ENCODE data around the gene AGRN.
"Not testable (repeated sequence)": the region's sequence is repeated elsewhere in the genome, so short reads cannot be mapped to it uniquely, and the experiment has no call there.

Gene AGRN

GRCh38 chr1:1005774-1006304, 14.1 kb upstream of the AGRN start:
- H3K4me3 ChIP-seq (IDR thresholded peaks at IDR 0.05; ENCODE audit: insufficient read depth, low read depth, low read length), result no peak overlapping the region
- peaks cover 18% of the 10 kb centered on the region for H3K4me1 ChIP-seq (ENCODE audit: low read depth, poor library complexity, severe bottlenecking)
- H2AFZ ChIP-seq (ENCODE audit: low read depth), result no peak overlapping the region
- no peaks in the 10 kb centered on the region for H4K20me1 ChIP-seq (ENCODE audit: insufficient read depth)
- H3K36me3 ChIP-seq (ENCODE audit: insufficient read depth), result no peaks in the 10 kb centered on the region
- no peak overlapping the region for H3K9ac ChIP-seq
- TF ChIP-seq, protein P1, sequence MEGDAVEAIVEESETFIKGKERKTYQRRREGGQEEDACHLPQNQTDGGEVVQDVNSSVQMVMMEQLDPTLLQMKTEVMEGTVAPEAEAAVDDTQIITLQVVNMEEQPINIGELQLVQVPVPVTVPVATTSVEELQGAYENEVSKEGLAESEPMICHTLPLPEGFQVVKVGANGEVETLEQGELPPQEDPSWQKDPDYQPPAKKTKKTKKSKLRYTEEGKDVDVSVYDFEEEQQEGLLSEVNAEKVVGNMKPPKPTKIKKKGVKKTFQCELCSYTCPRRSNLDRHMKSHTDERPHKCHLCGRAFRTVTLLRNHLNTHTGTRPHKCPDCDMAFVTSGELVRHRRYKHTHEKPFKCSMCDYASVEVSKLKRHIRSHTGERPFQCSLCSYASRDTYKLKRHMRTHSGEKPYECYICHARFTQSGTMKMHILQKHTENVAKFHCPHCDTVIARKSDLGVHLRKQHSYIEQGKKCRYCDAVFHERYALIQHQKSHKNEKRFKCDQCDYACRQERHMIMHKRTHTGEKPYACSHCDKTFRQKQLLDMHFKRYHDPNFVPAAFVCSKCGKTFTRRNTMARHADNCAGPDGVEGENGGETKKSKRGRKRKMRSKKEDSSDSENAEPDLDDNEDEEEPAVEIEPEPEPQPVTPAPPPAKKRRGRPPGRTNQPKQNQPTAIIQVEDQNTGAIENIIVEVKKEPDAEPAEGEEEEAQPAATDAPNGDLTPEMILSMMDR (conservative IDR thresholded peaks at IDR 0.05; ENCODE audit: low read depth, low read length), result no peak
- H3K4me2 ChIP-seq, result no peak overlapping the region
- no peaks in the 10 kb centered on the region for H3K79me2 ChIP-seq (ENCODE audit: insufficient read depth, low read depth)
- no peak overlapping the region for H3K27ac ChIP-seq
- peaks cover 92% of the 10 kb centered on the region for H3K27me3 ChIP-seq (ENCODE audit: insufficient read depth, low read depth)

DNA sequence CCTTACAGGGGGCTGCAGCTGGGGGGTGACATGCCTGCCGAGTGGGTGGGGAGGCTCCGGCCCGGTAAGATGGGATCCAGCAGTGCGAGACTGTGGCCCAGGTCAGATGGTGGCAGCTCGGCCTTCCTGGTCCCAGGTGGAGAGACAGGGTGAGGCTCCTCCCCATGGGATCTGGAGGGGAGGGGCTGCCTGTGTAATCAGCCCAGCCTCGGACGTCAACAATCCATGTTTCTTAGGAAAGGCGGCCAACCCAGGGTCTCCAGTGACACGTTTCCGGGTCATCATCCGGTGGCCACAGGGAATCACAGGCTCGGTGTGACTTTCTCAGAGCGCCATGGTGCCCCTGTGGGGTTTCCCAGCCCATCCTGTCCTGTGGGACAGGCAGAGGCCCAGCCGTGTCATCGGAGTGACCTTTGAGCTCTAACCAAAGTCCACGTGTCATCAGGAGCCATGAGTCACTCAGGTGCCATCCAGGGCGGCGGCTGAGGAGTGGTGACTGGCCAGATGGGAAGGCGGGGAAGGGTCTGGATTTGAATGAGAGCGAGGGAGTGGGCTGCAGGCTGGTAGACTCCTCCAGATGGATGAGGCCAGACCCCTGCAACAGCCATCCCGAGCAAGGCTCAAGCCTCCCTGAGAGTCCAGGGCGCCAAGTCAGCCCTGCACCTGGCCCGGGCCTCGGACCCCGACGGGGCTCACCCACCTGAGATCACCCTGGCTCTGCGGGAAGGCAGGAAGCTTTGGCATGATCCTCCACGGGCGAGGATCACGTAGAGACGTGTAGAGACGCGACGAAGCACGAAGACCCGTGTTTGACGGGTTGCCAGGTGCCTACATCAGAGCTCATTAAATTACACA, 13.4 kb upstream of the AGRN start:
- Histone ChIP-seq H3K4me2 (no peak overlapping the region; the same call in 1 of the 2 replicates), H3K27ac (no peak overlapping the region), H3K4me3 (IDR thresholded peaks at IDR 0.05; ENCODE audit: insufficient read depth, low read depth, low read length) (no peak overlapping the region), H4K20me1 (ENCODE audit: insufficient read depth) (no peaks in the 10 kb centered on the region), H3K9ac (no peak overlapping the region), H2AFZ (ENCODE audit: low read depth) (no peak overlapping the region), H3K36me3 (ENCODE audit: insufficient read depth) (no peaks in the 10 kb centered on the region), H3K79me2 (ENCODE audit: insufficient read depth, low read depth) (no peaks in the 10 kb centered on the region), H3K4me1 (ENCODE audit: low read depth, poor library complexity, severe bottlenecking) (peaks cover 18% of the 10 kb centered on the region), H3K27me3 (ENCODE audit: insufficient read depth, low read depth) (peaks cover 92% of the 10 kb centered on the region)
- TF ChIP-seq, protein P1 (conservative IDR thresholded peaks at IDR 0.05; ENCODE audit: low read depth, low read length), result no peak

- Histone ChIP-seq H3K4me1 (ENCODE audit: low read depth, poor library complexity, severe bottlenecking) (peaks cover 25% of the 10 kb centered on the region), H3K27me3 (ENCODE audit: insufficient read depth, low read depth) (peaks cover 63% of the 10 kb centered on the region)
- H2AFZ ChIP-seq (ENCODE audit: low read depth); H3K36me3 ChIP-seq (ENCODE audit: insufficient read depth); H3K9ac ChIP-seq; H3K4me2 ChIP-seq; H3K27ac ChIP-seq; H4K20me1 ChIP-seq (ENCODE audit: insufficient read depth); H3K79me2 ChIP-seq (ENCODE audit: insufficient read depth, low read depth); H3K4me3 ChIP-seq (IDR thresholded peaks at IDR 0.05; ENCODE audit: insufficient read depth, low read depth, low read length): not testable (repeated sequence)
Observed at GRCh38 chr1:1010131-1010530, 9.8 kb upstream of the AGRN start.

DNA sequence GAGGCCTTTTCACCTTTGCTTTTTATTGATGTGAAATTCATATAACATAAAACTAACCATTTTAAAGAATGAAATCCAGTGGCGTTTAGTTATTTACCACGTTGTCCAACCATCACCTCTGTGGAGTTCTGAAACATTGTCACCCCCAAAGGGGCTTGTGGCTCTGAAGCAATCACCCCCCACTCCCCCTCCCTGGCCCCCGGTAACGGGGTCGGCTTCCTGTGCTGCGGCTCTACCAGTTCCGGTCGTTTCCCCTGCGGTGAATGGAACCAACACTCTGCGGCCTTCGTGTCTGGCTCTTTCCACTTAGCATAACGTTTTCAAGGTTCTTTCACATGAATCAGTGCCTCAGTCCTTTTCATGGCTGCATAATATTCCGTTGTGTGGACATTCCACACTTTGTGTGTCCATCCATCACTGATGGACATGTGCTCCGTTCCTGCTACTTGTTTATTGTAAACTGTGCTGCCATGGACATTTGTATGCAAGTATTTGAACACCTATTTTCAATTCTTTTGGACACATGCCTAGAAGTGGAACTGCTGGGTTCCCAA, 8.4 kb upstream of the AGRN start:
- Histone ChIP-seq H3K27ac (no peak overlapping the region), H4K20me1 (ENCODE audit: insufficient read depth) (no peaks in the 10 kb centered on the region), H3K4me1 (ENCODE audit: low read depth, poor library complexity, severe bottlenecking) (peaks cover 16% of the 10 kb centered on the region), H3K36me3 (ENCODE audit: insufficient read depth) (no peaks in the 10 kb centered on the region), H3K9ac (no peak overlapping the region), H3K79me2 (ENCODE audit: insufficient read depth, low read depth) (no peaks in the 10 kb centered on the region), H3K4me3 (IDR thresholded peaks at IDR 0.05; ENCODE audit: insufficient read depth, low read depth, low read length) (no peak overlapping the region), H2AFZ (ENCODE audit: low read depth) (no peak overlapping the region), H3K27me3 (ENCODE audit: insufficient read depth, low read depth) (peaks cover 50% of the 10 kb centered on the region), H3K4me2 (no peak overlapping the region)
- TF ChIP-seq, protein P1 (conservative IDR thresholded peaks at IDR 0.05; ENCODE audit: low read depth, low read length), result no peak

DNA sequence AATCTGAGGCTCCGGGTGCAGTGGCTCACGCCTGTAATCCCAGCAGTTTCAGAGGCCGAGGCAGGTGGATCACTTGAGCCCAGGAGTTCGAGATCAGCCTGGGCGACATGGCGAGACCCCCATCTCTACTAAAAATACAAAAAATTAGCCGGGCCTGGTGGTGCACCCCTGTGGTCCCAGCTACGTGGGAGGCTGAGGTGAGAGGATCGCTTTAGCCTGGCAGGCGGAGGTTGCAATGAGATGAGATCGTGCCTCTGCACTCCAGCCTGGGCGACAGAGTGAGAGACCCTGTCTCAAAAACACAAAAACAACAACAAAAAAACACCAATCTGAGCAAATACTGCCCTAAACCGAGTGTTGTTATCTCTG, 7.2 kb upstream of the AGRN start:
- not testable (repeated sequence) for H4K20me1 ChIP-seq (ENCODE audit: insufficient read depth); H3K36me3 ChIP-seq (ENCODE audit: insufficient read depth); H3K79me2 ChIP-seq (ENCODE audit: insufficient read depth, low read depth)
- Histone ChIP-seq H3K27me3 (ENCODE audit: insufficient read depth, low read depth) (peaks cover 39% of the 10 kb centered on the region), H3K4me3 (IDR thresholded peaks at IDR 0.05; ENCODE audit: insufficient read depth, low read depth, low read length) (peak overlapping the region; percentile 87), H3K4me2 (peak overlapping the region; percentile 90), H3K27ac (peak overlapping the region; percentile 35; the same call in 1 of the 2 replicates), H3K9ac (peak overlapping the region; percentile 64), H2AFZ (ENCODE audit: low read depth) (peak overlapping the region; percentile 91), H3K4me1 (ENCODE audit: low read depth, poor library complexity, severe bottlenecking) (peaks cover 15% of the 10 kb centered on the region)
